Astrocyte (in vitro differentiated cells and primary cell): ENCODE measurements around the gene ZBTB2.

Source experiments
- EZH2 ChIP-seq: IDR thresholded peaks from 2 replicates; pipeline ENCODE4 v1.6.1; 2012; ENCODE audit warnings: mild to moderate bottlenecking, low read length, inconsistent platforms; ENCODE audit not compliant: insufficient read depth
- TF ChIP-seq, protein P1 (sequence below): IDR thresholded peaks from 2 replicates; pipeline ENCODE4 v1.5.1; 2011; ENCODE audit warnings: low read depth, mild to moderate bottlenecking, inconsistent platforms, low read length, moderate library complexity; ENCODE audit not compliant: insufficient read depth

DNA sequence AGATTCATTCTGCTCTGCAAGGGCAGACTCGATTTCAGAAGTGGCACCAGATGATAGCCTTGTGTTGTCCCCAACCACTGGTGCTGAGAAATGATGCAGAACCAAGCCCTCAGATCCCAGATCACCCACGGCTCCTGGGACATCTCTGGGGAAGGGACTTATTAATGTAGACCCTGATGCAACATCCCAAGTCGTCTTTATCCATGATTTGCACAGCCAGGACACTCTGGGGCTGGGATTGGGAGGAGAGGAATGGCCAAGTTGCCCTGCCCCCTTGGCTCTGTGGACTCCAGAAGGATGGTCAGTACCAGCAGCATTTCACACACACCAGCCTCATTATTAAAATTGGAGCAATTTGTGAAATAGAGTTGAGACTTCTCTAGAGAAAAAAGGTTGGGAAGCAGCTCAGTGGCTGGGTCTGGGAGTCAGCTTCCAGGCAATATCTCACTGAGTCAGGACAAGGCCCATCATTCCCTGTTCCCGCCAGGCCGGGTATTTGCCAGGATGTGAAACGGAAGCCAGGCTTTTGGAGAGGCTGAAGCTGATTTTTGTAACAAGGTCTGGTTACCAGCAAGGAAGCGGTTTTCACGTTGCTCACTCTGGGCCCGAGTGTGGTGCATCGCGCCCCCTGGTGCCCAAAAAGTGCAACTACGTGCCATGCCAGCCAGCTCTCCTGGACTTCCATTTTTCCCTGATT is 67.4 kb downstream of the ZBTB2 start:
- TF ChIP-seq, protein P1, sequence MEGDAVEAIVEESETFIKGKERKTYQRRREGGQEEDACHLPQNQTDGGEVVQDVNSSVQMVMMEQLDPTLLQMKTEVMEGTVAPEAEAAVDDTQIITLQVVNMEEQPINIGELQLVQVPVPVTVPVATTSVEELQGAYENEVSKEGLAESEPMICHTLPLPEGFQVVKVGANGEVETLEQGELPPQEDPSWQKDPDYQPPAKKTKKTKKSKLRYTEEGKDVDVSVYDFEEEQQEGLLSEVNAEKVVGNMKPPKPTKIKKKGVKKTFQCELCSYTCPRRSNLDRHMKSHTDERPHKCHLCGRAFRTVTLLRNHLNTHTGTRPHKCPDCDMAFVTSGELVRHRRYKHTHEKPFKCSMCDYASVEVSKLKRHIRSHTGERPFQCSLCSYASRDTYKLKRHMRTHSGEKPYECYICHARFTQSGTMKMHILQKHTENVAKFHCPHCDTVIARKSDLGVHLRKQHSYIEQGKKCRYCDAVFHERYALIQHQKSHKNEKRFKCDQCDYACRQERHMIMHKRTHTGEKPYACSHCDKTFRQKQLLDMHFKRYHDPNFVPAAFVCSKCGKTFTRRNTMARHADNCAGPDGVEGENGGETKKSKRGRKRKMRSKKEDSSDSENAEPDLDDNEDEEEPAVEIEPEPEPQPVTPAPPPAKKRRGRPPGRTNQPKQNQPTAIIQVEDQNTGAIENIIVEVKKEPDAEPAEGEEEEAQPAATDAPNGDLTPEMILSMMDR, result peak; percentile 96
- no peak for TF ChIP-seq EZH2
